NCI-H1105 (cell line): Measurements from ENCODE around the gene INPP5A.
"Not testable (repeated sequence)": the region's sequence is repeated elsewhere in the genome, so short reads cannot be mapped to it uniquely, and the experiment has no call there.

Experiments
- DNase-seq: peaks from one replicate; lab custom pipeline; 2025; lab: John Stamatoyannopoulos, UW

Gene INPP5A, protein sequence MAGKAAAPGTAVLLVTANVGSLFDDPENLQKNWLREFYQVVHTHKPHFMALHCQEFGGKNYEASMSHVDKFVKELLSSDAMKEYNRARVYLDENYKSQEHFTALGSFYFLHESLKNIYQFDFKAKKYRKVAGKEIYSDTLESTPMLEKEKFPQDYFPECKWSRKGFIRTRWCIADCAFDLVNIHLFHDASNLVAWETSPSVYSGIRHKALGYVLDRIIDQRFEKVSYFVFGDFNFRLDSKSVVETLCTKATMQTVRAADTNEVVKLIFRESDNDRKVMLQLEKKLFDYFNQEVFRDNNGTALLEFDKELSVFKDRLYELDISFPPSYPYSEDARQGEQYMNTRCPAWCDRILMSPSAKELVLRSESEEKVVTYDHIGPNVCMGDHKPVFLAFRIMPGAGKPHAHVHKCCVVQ

DNA sequence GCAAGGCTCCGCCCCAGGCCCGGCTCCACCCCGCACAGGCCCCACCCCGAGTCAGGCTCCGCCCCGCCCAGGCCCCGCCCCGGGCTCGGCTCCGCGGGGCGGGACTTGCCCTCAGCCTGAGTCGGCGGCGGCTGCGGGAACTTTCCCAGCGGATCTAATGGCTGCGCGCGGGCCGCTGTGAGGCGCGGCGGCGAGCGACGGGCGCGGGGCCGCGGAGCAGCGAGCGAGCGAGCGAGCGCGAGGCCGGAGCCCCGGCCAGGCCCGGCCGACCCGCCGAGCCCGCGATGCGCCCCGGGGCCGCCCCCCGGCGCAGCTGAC is at the start of gene INPP5A:
Gene INPP5A, plus strand, starts transcription at position 104 of the 318 bp plus-strand sequence. CDS start 310 bp downstream, outside the sequence.
- DNase-seq, result no peak

DNA sequence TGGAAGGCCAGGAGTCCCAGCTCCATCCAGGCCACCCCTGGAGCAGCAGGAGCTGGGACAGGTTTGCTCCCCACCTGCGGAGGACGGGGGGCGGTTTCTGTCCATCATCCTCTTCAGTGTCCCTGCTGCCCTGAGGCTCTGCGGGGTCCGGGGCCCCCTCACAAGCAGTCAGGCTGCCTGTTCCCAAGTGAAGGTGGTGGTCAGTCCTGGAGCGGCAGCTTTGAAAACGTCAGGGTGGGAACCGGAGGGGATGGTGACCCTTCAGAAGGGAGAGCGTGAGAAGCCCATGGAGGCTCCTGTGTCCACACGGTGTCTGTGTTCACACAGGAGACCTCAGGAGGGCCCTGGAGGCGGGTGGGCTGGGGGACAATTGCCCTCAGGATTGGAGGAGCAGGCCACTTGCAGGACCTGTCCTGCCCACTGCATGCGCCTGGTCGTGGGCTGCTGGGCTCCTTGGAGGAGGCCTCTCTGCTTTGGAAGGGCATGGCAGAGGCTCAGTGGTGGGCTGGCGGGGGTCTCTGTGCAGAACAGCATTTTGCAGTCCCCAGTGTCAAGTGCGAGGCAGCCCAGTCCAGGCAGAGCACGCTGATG is 49.3 kb upstream of the INPP5A start:
- no peak for DNase-seq

DNA sequence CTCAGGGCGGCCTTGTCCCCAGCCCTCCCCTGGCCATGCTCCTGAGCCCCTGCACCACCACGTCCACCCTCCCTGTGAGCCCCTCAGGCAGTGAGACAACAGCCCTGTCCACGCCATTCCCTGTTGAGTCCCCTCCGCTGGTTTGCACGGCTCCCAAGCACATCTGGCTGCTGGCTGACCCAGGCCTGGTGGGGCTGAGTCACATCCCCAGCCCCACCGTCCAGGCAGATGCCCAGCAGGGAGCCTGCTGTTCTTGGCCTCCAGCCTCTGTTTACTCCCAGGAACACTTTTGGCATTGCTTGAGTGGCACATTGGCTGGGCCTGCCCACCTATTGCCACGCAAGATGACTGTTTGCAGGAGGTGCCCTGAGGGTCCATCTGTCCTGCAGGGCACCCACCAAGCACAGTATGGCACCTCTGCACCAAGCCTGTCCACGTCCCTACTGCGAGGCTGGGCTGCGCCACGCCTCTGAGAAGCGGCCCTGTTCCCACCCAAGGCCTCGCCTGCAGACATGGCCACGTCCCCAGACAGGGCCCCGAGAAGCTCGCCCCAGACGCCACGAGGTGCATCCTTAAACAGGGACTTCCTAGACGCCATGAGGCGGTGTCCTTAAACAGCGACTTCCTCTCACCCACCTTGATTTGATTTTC is 48.4 kb upstream of the INPP5A start:
- no peak for DNase-seq

DNA sequence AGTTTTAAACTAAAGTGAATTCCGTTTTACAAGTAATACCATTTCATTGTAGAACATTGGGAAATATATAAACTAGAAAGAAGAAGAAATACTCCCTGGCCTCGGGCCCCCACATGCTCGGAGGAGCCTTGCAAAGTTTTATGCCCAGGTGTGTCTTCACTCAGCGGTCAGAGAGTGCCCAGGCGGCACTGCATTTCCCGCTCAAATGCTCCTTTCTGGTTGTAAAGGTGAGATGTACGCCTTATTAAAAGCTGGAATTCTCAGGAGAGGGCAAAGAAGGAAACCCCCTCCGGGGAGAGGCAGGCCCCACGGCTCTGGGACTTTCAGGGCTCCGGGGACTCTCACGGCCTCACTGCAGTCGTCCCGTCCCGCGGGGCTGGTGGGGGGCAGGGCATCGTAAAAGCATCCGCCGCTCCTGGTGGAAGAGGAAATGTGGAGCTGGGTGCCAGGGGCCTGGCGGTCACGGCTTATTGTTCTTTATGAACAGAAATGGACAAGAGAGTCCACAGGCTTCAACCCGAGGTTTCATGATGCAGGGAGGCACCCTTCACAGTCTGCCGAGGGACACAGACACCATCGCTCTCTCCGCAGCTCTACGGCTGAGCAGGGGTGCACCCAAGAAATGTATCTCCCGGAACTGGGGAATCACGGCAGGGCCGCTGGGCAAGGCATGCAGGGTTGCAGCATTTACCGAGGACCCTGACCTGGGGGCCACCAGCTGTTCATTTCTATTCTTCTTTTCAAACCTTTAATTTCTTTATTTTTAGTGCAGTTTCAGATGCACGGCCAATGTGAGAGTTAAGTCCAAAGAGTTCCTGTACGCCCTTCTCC is 47.7 kb upstream of the INPP5A start:
- DNase-seq, result no peak

DNA sequence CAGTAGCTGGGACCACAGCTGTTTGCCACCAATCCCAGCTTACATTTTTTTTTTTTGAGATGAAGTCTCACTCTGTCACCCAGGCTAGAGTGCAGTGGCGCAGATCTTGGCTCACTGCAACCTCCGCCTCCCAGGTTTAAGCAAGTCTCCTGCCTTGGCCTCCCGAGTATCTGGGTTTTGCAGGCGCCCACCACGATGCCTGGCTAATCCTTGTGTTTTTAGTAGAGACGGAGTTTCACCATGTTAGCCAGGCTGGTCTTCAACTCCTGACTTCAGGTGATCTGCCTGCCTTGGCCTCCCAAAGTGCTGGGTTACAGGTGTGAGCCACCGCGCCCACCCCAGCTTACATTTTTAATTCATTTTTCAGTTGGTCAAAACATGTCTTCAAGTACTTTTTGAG is 46.1 kb upstream of the INPP5A start:
- DNase-seq, result not testable (repeated sequence)

DNA sequence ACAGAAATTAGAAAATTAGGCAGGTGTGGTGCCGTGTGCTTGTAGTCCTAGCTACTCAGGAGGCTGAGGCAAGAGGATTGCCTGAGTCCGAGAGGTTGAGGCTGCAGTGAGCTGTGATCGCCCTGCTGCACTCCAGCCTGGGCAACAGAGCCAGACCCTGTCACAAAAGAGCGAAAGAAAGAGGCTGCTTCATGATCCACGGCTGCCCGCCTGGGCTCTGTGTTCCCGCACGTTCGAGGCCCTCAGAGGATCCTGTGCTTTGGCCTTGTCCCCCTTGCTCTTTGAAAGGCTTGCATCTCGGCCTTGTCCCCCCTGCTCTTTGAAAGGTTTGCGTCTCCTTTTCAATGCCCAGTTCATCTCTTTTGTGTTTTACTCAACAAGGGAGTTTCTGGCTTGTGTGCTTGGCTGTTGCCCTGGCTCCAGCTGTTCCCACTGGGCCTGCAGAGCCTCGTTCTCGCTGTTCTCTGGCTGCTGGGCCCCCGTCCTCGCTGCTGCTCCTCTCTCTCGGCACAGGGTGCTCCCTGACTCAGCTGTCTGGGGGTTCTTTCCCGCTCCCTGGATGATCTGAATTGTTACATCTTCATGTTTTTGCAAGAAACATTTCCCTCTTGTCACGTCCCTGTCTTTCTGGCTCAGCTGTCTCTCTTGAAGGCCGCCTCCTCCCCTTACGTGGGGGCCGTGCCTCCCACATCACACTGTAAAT is 45.1 kb upstream of the INPP5A start:
- DNase-seq, result no peak

DNA sequence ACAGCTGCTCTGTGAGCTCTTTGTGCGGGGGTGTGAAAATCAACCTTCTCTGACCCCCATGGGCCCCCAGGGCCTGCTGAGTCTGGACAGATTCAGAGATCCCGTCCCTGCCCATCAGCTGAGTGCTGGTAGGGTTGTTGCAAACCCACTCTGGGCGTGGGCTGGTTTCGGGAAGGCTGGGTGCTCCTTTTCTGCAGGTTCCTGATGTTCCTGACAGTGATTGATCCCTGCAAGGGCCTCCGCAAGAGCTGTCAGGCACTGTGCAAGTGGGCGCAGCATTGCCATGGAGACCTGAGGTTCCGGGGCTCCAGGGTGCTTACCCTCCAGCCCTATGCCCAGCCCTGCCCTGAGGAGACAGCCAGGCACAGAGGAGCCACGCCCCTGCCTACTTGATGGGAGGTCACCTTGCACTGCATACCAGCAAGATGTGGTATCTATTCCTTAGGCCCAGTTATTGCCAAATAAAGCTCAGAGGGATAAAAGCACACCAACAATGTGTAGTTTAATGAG is 44.3 kb upstream of the INPP5A start:
- no peak for DNase-seq

DNA sequence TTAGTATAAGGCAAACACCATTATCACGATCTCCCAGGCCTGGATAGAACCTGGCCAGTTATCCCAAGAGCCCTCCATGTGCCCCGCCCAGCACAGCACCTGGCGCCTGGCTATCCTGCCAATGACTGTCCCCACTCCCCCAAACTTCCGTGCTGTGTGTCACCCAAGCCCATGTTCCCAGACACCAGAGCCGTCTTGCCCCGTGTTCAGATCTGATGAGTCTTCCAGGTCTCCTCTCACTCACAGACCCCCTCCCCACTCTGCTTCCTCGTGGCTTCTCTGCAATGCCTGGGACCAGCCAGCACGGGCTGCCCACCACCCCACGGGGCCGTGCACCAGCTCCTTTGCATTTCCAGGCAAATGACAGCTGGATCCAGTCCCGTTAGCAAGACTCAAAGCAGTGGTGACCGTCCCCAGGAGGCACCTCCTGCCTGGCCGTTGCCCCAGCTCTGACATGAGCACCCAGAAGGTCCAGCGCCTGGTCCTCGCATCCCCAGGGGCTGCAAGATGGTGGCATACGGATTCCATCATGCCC is 43.8 kb upstream of the INPP5A start:
- DNase-seq, result no peak

DNA sequence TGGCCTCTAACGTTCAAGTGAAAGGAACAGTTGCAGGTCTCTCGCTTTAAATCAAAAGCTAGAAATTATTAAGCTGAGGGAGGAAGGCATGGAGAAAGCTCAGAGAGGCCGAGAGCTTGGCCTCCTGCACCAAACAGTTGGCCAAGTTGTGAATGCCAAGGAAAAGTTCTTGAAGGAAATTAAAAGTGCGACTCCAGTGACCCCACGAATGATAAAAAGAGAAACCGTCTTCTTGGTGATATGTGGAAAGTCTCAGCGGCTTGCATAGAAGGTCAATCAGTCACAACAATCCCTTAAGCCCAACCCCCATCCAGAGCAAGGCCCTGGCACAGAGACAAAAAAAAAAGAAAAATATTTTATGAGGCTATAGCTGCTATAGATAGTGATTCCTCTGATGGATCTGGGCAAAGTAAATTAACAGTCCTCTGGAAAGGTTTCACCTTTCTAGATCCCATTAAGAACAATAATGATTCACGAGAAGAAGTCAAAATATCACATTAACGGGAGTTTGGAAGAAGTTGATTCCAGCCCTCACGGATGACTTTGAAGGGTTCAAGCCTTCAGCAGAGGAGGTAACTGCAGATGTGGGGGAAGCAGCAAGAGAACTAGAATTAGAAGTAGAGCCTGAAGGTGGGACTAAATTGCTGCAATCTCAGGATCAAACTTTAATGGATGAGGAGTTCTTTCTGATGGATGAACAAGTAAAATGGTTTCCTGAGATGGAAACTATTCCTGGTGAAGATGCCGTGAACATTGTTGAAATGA is 42.5 kb upstream of the INPP5A start:
- DNase-seq, result no peak

DNA sequence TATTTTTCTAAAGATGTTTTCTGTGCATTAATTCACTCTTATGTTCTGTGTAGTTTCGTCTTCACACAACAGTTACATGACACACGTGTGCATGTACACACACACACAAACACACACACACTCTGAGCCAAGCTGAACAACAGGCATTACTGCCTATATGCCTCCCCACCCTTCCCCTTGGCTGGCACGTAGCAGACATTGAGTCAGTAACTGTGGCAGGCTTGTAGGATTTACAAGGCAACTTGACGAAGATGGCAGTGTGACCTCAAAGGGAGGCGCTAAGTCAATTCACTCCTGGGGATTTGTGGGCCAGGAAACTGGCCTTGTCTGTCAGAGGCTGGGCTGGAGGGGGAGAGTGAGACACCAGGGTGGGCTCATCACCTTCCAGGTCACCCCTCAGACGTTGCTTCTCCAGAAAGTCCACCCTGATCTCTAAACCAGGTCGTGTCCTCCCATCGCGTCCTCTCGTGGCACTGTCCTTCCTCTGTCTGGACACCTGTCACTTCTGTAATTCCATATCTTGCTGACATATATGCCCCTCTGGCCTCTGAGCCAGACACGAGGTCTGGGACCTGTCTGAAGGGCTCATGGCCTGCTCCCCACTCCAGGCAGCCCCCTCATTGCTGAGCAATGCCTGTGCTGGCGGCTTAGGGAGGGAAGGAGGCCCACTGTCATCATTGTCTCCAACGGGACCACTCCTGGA is 41.1 kb upstream of the INPP5A start:
- no peak for DNase-seq

DNA sequence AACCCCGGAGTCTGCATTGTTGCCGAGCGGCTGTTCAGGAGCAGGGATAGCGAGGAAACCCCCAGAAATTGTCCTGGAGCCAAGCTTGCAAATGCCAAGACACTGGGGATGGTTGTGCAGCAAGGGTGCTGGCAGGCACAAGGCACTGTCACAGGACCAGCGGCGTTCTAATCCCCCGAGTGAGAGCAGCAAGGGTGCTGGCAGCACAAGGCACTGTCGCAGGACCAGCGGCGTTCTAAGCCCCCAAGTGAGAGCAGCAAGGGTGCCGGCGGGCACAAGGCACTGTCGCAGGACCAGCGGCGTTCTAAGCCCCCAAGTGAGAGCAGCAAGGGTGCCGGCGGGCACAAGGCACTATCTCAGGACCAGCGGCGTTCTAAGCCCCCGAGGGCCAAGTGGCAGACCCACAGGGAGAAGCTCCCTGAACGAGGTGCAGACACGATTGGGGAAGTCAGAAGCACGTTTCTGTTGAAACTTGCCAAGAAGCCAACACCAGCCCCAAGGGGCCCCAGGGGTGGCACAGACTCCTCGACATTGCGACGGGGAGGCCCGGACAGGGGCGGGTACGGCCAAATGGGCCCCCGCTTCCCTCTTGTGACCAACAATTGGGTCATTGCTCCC is 40.4 kb upstream of the INPP5A start:
- DNase-seq, result no peak

DNA sequence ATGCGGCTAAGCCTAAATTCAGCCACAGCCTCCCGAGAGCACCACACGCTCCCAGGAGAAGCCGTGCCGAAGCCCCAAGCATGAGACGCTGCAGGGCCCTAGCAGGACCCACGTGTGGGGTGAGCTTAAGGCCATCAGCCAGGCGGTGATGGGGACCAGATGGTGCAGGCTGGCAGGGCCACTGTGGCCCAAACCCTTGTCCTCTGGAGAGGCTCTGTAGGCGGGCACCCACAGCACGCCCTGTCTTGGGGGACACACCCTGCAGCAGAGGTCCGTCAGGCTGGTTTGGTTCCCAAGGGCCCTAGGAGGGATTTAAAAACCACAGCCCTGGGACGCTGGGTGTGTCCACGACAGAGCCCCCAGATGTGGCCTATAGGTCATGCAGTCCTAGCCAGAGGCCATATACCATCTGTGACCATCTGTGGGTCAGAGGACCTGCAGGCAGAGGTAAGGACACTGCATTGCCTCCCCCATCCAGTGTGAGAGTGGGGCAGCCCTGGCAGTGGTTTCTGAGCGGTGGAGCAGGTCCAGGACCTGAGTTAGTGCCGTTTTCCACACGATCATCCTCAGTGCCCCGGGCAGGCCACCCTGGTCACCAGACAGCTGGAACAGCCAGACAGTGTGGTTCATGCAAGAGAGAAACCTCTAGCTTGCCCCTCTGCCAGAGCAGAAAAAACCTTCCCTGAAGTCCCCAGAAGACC is 39.6 kb upstream of the INPP5A start:
- DNase-seq, result no peak

DNA sequence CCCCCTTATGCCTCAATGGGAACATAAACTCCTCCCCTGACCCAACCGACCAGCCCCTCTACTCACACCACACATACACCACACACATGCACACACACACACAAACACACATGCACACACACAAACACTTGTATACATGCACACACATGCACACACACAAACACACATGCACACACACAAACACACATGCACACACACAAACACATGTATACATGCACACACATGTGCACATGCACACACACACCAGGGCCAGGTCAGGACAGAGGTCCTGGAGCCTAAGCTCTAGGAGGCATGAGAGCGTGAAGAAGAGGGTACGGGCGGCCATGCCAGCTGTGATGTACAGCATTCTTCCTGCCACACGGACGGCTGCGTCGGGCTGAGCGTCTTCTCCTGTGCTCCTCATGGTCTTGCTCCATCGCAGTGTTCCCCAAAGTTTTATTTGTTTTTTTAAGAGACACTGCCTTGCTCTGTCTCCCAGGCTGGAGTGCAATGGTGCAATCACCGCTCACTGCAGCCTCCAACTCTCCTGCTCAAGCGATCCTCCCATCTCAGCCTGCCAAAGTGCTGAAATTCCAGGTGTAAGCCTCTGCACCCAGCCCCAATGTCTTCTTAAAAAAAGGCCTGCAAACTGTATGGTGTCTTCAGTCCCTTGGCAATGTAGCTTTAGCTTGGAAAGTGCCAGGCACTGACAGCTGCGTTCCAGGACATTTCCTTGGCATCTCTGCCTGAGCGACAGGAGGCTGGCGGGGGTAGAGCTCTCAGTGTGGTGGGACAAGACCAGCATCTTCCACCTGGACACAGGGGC is 38.8 kb upstream of the INPP5A start:
- no peak for DNase-seq

DNA sequence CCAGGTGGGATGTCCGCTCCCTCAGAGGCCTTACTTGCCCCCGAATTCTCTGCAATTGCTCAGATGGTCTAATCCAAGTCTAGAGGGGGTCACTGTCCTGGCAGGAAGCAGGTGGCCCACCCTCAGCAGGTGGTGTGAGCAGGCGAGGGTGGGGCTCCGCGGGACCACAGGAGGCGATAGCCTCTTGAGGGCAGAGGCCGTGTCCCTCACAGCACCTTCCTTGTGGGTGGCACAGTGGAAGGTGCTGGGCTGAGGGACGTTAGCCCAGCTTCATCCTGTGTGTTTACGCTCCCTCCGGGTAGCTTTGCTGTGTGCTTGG is 38.3 kb upstream of the INPP5A start:
- no peak for DNase-seq

DNA sequence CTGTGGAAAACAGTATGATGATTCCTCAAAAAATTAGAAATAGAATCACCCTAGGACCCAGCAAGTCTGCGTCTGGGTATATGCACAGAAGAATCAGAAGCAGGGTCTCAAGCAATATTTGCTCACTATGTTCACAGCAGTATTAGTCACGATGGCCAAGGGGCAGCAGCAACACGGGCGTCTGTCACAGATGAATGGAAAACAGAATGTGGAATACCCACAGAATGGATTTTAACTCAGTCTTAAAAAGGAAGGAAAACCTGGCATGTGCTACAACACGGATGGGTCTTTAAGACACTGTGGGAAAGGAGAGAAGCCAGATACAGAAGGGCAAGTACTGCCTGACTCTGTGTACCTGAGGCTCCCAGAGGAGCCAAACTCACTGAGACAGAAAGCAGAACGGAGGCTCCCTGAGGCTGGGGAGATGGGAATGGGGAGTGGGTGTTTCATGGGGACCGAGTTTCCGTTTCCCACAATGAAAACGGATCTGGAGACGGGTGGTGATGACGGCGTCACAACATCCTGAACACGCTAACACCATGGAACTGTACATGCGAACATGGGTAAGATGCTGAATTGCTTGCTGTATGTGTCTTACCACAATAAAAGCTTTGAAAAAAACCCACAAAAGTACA is 36.7 kb upstream of the INPP5A start:
- no peak for DNase-seq

DNA sequence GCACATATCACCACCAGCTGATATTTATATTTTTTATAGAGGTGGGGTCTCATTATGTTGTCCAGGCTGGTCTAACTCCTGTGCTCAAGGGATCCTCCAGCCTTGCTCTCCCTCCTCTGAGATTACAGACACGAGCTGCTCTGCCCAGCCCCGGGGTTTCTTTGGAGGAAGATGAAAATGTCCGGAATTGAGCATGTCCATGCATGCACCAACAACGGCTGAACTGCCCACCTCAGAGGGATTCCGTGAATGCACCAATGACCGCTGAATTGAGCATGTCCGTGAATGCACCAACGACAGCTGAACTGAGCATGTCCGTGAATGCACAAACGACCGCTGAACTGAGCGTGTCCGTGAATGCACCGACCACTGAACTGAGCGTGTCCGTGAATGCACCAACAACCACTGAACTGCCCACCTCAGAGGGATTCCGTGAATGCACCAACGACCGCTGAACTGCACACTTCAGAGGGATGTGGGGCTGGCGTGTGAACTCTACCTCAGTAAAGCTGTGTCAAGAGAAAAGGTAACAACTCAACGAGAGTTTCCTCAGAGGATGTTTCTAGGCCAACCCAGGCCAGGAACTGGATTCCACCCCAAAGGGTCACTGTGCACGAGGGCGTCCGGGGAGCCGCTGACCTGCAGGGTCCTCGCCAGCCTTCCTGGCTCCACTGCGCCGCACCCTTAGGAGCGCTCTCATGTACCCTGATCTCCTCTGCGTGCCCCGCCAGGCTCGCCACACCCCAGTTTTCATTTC is 34.9 kb upstream of the INPP5A start:
- DNase-seq, result no peak
